ENCODE results near the gene CCL23.
"Not testable (repeated sequence)": the region's sequence is repeated elsewhere in the genome, so short reads cannot be mapped to it uniquely, and the experiment has no call there.

CCL23 gene

GRCh38 chr17:36004594-36005108 is 13.1 kb downstream of the CCL23 start:
- DNase-seq (ENCODE audit: low read depth, low spot score): no peak

DNA sequence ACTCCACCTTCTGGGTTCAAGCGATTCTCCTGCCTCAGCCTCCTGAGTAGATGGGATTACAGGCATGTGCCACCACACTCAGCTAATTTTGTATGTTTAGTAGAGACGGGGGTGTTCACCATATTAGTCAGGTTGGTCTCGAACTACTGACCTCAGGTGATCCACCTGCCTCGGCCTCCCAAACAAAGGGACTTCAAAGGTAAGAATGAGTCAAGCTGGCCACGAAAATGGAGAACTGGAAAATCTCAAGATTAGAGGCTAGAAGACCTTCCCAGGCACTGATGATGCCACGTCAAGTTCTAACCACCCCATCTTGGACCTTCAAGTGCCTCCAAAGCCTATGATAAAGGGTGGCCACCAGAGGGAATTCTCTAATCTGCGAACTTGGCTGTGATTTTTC is 15.1 kb downstream of the CCL23 start:
- no peak for DNase-seq (ENCODE audit: low read depth, low spot score)

GRCh38 chr17:36001862-36002603 is 15.7 kb downstream of the CCL23 start:
- no peak for DNase-seq (ENCODE audit: low read depth, low spot score)

- DNase-seq (ENCODE audit: low read depth, low spot score): no peak
Observed at GRCh38 chr17:36001110-36001771, 16.5 kb downstream of the CCL23 start, which contains the start of gene CCL15. Gene CCL15 (minus strand): TSS chr17:36001553. CDS start chr17:36001492, 61 bp downstream.

DNA sequence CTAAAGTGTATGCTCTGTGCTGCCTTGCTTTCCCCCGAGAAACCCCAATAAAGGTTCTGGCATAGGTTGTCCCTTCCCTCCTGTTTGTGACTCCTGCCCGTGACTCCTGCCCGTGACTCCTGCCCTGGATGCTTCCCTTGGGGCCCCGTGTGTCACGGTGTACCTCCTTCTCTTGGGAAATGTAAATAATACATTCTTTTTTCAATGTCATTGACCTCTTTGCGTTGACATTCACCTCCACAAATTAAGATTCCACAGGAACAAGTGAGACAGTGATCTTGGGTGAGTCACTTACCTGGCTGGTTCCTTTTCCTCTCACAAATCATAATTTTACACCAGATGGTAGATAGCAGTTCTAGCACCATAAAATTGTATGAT is 17.1 kb downstream of the CCL23 start:
- no peak for DNase-seq (ENCODE audit: low read depth, low spot score)

DNA sequence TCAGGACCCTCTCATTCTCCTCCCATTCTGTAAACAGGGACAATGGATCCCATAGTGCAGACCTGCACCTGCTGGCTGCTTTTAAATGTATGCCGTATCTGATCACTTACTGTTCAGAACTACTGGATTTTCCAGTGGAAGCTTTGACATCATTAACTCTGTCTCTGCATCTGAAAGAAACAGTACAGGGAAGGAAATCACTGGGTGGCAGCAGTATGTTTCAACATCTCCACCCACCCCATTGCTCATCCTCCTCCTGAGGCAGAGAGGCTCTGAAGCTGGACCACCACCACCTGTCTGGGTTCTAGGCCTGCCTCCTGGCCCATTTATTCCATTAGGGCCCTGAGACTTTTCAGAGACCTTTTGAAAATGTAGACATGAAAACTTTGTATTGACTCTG is 19.0 kb downstream of the CCL23 start:
- no peak for DNase-seq (ENCODE audit: low read depth, low spot score)

DNA sequence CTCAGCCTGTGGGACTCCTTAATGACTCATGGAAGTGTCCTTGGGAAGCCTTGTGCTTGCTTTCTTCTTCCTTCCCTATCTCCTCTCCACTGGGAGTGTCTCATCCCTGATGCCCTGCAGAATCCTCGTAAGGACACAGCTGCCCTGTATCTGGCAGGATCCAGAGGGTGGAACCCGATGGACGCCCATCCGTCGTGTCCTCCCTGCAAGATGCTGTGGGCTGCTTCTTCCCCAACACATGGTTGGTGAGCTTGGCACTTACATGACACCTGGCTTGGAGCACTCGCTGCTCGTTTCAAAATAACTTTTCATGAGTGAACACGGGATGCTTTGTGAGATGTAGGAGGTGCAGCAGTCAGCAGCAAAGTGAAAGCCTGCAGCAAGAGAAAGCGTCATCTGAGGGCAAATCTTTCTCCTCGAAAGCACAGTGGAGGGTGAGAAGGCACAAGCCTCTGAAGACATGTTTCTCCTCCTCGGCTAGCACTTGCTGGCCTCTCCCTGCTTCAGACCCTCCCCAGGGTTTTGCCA is 19.7 kb downstream of the CCL23 start:
- DNase-seq (ENCODE audit: low read depth, low spot score): no peak

DNA sequence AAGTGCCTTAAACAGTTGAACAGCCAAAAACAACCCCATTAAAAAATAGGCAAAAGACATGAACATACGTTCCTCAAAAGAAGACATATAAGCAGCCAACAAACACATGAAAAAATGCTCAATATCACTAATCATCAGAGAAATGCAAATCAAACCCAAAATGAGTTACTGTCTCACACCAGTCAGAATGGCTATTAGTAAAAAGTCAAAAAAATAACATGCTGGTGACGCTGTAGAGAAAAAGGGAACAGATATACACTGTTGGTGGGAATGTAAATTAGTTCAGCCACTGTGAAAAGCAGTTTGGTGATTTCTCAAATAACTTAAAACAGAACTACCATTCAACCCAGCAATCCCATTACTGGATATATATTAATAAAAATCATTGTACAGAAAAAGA is 22.4 kb downstream of the CCL23 start:
- not testable (repeated sequence) for DNase-seq (ENCODE audit: low read depth, low spot score)

DNA sequence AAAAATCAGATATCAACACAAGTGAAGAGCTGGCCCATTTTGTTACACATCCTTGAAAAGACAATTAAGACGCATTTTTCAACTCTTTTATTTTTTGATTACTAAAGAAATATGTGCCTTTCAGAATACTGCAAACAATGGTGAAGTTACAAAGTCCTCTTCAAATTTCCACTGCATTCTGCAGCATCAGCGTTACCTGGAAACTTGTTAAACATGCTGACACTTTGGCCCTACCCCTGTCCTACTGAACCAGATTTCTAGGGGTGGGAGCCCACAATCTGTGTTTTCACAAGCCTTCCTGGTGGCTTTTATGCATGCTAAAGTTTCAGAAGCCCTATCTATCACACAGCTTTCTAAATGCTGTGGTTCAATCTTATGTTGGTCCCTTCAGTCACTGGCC is 26.7 kb downstream of the CCL23 start:
- DNase-seq (ENCODE audit: low read depth, low spot score): no peak

GRCh38 chr17:35988164-35988563 is 29.6 kb downstream of the CCL23 start:
- no peak for DNase-seq (ENCODE audit: low read depth, low spot score)

DNA sequence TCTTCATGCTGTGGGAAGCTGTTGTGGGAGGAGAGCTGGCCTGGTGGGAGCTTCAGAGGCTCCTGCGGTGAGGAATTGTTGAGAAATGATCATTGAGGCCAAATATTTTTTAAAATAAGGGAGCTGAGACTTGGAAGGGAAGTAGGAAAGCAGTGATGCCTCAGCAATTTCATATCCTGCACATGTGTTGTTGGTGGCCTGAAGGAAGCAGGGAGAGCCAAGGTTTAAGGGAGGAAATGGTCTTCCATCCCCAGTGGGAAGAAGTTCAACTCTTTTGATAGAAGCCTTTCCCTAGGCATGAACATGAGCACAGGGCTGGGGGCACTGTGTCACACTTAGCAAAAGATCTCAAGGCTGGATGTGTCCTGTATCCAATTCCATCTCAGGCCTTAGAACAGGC is 31.1 kb downstream of the CCL23 start, which contains the start of gene CCL14:
TSS of gene CCL14 (minus strand) at position 87 of the 400 bp plus-strand sequence. CDS start at position 7, 80 bp downstream.
- no peak for DNase-seq (ENCODE audit: low read depth, low spot score)

GRCh38 chr17:35984140-35984539 is 33.6 kb downstream of the CCL23 start:
- DNase-seq (ENCODE audit: low read depth, low spot score): no peak

- DNase-seq (ENCODE audit: low read depth, low spot score): no peak
Observed at GRCh38 chr17:35982409-35983191, 35.2 kb downstream of the CCL23 start.

DNA sequence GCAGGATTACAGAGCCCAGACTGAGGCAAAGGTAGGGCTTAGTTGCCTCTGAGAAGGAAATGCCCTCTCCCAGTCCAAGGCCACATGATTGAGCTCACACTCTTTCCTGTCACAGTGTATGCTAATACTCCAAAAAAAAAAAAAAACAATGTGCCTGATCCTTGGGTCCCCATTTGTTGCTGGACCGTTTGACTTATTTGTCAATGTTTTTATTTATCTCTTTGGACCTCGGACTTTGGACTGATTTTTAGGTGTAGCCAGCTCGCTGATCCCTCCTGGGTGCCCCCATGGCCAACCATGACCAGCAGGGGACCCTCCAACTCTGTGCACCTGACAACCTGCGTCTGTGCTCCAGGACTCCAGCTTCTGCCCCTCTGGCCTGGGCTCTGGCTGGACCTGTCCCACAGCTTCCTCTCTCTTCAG is 35.9 kb downstream of the CCL23 start:
- no peak for DNase-seq (ENCODE audit: low read depth, low spot score)

- DNase-seq (ENCODE audit: low read depth, low spot score): no peak
Observed at GRCh38 chr17:35981246-35981645, 36.5 kb downstream of the CCL23 start, which contains the start of gene CCL16. Gene CCL16 (minus strand): TSS chr17:35981497. CDS start chr17:35981420, 77 bp downstream.

DNA sequence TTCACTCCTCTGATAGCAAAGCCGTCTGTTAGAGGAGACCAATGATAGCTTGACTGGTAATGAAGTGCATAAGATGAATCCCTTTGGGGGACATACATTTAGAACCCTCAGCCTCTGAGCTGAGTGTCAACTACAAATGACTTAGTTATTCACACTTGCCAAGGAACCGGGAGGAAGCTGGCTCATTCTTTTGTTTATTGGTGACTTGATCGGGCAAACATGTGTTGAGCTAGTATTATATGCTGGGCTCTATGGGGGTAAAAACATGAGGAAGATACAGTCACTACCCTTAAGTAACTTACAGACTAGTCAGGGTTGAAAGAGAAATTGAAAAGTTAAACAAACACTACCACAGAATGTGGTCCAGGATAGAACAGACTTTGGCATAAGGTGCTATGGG is 39.4 kb downstream of the CCL23 start:
- DNase-seq (ENCODE audit: low read depth, low spot score): no peak

GRCh38 chr17:35977509-35977908 is 40.3 kb downstream of the CCL23 start:
- DNase-seq (ENCODE audit: low read depth, low spot score): no peak

DNA sequence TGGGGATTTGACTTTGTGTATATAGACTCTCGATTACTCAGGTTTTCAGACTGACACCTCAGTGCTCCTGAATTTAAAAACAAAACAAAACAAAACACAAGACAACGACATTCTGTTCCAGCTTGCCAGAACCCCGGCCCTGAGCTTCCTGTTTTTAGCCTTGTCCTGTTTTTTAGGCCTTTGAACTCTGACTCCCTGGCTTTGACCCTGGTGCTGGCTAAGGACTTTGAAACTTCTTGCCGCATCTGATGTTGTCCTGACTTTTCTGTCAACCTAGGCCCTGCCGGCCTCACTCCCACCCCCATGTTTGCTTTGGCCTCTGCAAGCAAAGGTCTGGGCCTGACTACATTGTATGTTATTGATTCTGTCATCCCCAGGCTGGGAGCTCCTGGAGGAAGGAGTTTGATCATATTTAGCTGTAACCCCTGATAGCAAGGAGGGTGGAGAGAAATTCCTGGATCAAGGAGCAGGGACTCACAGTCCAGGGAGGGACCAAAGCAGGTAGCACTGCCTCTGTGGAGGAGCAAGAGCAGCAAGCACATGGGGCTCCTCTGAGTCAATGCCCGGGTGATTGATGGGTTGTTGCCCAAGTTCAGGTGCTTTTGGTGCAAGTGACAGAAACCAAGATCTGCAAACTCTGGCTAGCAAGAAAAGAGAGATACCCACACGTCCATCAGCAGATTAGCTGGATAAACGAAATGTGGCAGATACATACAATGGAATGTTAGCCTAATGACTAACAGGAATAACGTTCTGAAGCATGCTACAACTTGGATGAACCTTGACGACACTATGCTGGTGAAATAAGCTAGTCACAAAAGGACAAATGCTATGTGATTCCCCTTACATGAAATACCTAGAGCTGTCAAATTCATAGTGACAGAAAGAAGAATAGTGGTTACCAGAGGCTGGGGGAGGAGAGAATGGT is 44.2 kb downstream of the CCL23 start:
- DNase-seq (ENCODE audit: low read depth, low spot score): no peak

DNA sequence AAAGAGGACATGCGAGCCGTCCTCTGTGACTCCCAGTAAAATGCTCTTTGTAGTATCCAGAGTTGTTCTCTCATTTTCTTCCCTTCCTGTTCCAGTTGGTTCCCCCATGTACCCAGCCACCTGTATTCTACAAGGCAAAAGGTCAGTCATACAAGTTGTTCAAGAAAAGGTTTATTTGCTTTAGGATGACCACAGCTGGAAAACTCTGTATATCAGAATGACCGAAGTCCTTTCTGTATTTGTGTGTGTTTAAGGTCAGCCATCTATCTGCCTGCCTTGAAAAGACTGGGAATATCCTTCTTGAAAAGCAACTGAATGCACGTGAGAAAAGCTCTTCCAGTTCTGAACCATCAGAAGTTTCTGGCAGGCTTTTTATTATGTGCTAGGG is 44.8 kb downstream of the CCL23 start:
- DNase-seq (ENCODE audit: low read depth, low spot score): no peak

DNA sequence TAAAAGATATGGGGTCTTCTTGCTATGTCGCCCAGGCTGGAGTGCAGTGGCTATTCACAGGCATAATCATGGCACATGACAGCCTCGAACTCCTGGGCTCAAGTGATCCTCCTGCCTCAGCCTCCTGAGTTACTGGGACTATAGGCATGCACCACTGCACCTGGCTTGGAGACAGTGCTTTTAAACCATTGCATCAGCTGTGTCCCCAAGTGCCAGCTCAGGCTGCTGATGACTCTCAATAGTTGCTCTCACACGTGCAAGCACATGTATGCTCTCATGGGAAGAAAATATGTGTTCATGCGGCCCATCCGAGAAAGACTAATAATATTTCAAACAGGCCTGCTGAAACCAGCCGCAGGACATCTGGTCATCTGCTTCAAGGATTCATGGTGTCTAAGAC is 45.2 kb downstream of the CCL23 start:
- no peak for DNase-seq (ENCODE audit: low read depth, low spot score)

GRCh38 chr17:35972066-35972465 is 45.7 kb downstream of the CCL23 start:
- no peak for DNase-seq (ENCODE audit: low read depth, low spot score)

All from smooth muscle cell of the brain vasculature (primary cell).